GM19397 (cell line): ENCODE measurements around the gene NRP2.

Source experiments
- ATAC-seq: cut with Tn5 transposase; IDR thresholded peaks from one replicate; pipeline ENCODE4 v1.9.1; 2021; ENCODE audit warnings: mild to moderate bottlenecking, moderate library complexity; ENCODE audit not compliant: unreplicated experiment

NRP2 gene

DNA sequence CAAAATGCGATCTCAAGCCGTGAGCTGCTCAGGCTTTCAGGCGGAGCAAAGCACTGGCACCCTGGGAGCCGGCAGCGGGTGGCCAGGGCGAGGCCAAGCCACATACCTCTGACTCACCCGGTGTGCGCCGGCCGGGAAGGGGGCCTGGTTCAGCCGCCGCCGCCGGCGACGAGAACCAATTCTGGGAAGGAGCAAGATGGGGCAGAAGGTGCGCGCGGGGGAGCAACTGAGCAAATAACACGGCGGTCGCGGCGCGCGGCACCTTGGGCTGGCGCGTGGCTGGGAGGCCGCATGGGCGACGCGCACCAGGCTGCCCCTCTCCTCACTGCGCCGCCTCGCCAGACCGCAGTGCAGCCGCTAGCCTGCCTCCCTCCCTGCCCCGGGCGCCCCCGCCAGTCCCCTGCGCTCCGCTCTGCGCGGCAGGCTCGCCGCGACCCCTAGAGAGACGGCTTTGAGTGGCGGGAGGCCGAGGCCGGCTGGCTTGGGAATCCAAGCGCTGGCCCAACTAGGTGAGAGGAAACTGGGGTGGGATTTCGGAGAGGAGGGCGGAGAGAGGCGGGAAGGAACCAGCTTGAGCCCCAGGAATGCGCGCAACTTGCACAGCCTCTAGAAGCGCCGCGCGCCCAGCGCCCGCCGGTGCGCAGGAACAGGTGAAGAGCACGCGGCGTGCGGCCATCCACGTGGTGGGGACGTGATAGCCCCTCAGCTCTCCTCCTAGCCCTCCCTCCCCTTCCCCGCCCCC, 3.2 kb downstream of the NRP2 start:
- ATAC-seq = no peak

DNA sequence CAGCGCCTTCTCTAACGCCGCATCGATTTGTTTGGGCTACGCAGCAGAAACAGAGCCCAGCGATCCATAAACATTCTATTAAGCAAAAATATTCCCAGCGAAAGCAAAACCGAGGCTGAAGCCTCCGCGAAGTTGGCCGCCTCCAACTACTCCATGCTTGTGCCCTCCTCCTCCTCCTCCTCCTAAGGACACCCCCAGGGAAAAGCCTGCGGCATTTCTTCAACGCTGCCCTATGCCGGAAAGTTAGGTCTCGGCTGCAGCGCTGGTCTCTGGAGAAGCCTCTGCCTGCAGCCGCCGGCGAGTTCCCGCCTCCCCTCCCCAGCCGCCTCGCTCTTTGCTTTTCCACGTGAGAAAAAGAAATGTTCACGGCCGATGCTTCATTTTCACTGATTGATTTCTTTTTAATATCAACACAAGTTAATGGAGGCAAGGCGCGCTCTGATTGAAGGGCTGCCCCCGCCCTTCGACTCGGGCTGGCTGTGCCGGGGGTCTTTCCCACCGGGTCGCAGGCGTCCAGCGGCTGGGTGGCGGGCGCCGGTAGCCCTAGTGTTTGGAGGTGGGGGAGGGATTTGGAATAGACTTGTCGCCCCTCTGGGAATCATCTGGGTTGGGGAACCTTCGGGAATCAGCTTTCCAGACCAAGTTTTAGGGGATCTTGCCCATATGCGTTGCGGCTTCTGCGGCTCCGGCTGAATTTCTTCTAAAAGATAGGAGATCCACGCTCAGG, 3.9 kb downstream of the NRP2 start:
- ATAC-seq = no peak

DNA sequence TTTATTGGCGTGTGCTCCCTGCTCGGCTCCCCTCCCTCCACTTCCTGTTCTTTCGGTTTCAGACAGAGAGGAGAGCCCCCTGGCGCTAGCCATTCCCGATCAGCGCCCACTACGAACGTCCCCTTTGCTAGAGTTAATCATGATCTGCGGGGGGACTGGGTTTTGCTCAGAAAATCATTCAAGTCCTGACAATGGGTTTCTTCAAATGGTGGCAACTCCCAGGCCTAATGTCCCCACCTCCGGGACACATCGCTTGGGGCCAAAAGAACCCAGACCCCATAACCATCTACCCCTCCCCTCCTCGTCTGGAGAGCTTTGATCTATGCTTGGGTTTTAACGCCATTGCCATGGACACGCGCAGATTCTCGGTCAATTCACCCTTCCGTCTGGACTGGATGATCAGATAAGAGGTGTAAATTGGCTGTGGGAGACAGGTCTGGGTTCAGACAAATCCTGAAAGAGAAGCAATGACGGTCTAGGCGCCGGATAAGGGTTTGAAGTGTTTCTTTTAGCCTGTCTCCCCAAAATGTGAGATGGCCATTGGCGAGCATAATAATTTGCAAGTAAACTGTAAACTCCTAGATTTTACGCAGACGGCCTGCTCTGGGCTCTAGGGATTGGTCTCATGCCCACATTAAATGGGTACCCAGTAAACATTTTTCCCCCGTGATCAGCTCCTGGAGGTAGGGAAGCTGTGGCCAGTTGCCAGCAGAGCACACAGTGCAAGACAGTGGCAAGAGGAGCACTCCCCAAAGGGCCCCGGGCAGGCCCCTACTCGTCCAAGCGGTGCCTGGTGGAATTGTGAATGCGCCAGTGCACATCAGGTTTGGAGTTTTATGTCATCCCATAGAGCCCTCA, 4.7 kb downstream of the NRP2 start:
- no peak for ATAC-seq

DNA sequence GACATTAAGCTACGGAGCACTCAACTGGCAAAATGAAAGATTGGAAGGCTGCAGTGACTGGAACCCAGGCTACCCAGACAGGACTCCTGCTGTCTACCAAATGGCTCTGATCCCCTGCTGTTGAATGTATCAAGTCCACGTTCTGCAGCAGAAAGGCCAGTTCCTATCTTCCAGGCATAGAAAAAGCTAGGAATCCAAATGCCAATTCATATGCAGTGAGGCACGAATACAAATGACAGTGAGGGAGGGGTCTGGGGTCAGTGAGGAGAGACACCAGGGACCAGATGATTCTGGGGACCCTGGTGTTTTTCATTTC, 5.3 kb downstream of the NRP2 start:
- no peak for ATAC-seq

DNA sequence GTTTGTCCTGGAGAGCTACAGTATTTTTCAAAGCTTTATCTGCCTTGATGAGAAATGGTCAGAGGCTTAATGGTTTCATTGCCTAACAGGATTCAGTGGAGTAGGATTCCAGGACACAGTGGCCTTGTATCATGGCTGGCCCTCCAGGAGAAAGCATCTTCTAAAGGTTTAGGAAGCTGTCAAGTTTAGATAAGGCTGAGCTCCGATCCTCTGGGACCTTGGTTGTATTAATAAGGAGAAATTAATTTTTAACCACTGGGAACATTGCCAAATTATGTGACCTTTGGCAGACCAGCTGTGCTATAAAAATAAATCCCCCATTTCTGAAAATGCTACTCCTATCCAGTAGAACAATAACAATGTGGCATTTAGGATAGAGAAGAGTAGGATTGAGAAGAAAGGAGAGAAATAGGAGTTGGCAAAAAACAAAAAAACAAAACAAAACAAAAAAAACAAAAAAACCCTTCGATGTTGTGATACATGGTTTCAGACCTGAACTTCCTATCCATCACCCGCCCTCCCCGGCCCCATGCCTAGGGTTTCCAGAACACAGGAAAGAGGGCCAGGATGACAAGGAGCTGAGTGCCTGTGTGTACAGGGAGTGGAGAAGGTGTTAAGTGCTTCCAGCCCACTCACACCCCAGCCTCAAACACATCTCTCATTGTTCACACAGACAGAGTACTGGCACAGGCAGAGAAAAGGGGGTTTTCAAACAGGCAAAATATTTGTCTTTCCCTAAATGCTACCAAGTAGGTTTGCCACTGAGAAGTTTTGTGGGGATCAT, 6.3 kb downstream of the NRP2 start:
- no peak for ATAC-seq

DNA sequence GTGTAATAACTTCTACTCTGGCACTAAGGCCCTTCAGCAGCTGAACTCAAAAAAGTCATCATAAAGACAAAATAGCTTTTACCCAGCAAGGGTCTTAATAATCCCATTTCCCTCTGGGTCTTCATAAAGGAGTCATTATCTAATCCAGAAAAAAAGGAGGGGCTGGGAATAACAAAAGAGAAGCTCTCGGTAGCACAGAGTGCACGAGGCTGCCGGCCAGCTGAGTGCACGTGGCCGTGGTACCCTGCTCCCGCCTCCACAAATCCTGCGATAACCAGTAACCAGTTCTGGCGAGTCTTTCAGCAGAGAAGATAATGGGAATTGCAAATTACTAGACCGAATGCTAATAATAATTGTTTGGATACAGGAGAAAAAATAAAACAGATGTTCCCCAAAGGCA, 7.5 kb downstream of the NRP2 start:
- no peak for ATAC-seq

DNA sequence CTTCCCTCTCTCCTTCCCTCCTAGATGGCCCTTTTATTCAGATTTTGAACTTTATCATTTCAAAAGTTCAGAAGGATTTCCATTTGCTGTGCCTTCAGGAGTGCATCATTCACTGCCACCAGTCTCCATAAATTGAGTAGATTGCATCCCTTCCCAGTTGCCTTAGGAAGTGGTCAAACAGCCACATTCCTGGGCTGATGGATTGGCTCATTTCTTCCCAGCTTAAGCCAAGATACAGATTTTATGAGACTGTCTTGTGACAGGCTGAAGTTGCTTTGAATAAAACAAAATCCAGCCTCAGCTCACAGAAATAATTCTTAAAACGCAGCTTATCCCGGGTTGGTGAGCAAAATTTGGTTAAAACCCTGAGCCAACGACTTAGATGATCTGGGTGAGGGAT, 9.8 kb downstream of the NRP2 start:
- ATAC-seq = no peak

DNA sequence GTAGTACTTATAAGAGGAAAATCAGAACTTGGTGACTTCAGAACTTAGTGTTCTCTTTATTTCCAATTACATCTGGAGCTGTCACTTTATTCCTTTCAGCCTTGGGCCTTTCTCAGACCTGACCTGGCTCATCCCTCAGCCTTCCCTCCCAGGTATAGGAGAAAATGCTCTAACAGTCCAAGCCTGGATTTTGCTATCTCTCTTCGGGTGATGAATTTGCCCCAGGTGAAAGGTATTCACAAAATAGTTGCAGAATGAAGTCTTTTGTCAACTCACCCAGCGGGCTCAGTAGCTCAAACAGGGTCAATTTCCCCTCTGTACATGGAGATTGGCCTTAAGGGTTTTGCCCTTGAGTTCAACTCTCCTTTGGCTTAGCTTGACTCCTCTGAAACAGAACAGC, 12.0 kb downstream of the NRP2 start:
- no peak for ATAC-seq

DNA sequence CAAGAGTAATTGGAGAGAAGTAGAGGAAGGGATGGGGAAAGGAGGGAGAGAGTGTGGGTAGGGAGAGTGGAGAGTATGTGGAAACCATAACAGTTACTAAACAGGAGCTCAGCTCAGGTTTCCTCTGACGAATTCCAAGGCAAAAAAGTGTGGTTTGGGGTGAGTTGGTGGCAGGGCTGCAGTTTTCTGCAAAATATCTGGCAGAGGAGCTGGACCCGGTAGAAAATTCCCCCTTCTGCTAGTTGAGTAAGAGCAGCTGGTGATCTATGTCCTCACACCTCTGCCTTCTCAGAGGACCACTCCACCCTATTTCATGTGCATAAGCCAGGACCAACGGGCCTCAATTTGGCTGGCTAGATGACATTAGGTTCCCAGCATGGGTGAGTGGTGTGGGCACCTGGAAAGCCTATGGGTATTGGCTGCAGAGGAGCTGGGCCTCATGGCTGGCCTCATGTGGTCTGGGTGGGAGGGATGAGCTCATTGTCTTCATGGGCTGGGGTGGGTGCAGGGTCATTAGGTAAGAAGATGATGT, 13.2 kb downstream of the NRP2 start:
- ATAC-seq = no peak

DNA sequence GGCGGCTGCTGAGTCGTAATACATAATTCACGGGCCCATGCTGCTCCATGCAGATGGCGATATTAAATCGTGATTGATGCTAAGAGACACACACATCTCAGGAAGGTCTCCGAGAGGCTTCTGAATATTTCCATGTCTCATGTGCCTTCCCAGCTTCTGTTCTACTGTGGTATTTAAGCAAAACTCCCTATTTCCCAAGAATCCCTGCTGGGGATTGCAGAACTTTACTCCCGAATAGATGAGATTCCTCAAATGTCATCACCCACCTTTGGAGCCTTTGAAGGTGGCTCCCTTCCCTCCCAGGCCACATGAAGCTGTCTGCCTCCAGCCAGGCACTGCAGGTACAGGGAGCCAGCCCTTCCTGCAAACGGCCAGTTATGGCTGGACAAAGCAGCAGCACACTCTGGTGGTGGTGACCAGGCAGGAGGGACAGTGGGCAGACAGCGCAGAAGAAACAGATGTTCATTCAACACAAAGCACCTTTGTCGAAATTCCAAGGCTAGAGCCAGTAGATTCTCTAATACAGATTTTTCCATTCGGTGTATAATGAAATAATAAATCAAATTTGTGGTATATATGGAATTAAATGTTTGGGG, 14.1 kb downstream of the NRP2 start:
- ATAC-seq = no peak

DNA sequence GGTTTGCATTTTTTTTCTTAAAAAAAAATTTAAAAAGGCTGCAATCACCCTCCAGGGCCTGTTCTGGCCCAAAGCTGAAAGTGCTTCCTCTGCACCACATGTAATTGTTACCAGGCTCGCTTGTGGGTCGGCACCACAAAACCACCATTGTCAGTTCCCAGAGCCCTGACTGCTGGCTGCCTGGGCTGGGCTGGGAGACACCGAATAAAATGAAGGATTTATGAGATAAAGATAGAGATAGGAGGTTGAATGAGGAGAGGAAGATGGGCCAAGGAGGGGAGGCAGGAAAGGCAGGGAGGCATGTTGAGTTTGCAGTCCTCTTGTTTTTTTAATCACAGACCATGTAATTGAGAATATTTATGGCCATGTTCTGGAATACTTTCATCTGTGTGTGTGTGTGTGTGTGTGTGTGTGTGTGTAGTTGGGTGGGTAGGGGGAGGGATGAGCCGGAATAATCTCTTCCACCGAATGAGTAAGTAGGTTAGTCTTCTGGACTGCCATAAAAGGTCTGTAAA, 14.7 kb downstream of the NRP2 start:
- no peak for ATAC-seq

DNA sequence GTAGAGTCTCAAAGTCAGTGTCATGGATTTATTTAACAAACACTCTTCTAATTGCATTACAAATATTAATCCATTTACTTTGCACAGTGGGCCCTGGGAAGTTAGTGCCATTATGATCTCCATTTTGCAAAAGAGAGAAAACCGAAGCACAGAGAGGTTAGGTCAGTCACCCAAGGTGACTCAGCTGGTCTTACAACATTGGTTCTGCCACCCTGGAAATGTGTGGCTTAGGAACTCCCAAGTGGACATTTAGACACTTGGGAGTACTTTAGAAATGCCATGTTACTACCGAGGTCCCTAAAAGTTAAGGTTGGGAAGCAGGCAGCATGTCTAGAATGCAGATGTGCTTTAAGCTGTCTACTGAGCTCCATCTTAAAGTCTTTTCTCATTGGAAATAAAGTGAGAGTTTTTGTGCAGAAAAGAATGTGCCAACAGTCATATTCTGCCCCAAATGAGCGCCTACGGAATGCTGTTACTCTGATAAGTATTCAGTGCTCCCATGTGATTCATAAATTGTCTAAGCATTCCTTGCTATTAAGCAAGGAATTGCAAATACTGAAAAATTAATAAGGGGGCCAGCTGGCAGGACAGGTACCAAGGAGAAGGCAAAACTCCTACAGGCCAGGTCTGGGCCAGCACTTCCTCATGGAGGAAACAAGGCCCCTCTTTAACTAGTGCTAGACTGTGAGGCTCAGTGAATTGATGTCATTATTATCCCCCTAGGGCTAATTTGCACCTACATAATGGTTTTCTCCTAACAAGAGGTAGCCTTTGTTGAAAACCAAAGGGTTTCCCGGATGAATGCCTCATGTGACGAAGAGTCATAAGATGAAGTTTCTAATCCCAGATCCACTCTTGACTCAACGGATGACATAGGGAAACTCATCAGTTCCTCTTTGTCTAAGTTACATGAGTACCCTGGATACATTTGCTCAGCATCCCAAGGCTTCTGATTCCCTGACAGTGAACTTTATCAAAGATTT, 16.3 kb downstream of the NRP2 start:
- no peak for ATAC-seq

DNA sequence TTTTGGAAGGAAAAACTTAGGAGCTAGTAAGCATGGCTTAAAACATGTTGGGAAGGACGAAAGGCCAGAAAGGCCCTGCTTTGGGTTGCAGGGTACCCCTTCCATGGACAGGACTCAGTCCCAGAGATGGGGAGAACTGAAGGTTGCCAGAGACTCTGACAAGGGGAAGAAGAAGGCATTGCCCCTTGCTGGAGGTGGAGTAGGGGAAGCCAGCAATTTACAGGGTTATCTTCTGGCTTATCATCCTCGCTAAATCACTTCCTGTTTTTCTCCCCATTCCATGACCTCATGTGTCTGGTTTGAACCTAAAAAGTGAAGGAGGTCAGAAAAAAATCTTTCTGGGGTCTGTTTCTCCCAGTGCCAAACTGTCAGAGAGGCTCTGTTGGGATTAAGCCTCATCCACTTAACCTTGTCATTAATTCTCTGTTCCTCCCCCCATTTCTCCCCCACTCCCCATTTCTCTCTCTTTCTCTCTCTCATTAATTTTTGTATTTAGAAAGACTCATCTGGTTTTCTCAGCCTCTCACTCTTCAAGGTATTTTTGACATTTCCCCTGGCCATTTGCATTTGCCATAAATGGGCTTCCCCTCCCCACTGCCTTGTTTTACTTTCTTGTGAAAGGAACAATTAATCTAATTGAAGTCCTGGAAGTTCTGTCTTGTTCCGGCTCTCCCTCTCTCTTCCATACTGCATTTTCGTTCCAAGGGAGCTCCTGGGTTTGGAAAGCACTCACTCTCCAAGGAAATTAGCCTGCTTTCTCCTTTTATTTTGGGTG, 17.4 kb downstream of the NRP2 start:
- no peak for ATAC-seq

DNA sequence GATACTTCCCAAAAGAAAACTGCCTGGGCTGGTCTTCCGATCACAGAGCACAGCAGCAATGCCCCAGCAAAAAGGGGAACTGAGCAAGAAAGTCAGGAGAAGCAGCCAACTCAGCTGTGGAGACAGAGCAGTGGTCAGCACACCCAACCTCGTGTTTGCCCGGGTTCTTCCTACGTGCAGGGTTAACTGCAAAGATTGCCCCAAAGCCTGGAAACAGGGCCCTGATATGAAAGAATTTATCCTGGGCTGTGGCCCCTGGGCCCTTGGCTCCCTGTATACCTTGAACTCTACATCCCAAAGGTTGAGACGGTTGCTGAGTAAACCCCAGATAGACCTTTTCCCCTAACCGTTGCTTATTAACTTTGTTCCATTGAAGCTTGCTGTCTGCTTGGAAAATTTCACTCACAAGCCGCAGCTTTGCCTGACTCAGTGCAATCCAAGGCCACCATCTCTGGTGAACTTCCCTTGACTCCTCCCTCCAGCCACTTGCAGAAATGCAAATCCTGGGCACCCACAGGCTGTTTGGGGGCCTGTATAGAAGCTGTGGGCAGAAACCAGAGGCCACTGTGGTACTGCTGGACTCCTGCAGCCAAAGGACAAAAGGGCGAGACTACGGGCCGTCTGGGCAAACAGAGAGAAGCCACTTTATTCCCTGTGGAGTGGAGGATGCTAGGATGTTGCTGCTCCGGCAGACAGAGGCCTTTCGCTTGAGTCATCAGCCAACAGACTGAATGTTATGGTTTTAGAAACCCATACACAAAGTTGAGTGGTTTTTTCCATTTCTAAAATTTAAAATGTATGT, 18.2 kb downstream of the NRP2 start:
- ATAC-seq = peak; percentile 84

DNA sequence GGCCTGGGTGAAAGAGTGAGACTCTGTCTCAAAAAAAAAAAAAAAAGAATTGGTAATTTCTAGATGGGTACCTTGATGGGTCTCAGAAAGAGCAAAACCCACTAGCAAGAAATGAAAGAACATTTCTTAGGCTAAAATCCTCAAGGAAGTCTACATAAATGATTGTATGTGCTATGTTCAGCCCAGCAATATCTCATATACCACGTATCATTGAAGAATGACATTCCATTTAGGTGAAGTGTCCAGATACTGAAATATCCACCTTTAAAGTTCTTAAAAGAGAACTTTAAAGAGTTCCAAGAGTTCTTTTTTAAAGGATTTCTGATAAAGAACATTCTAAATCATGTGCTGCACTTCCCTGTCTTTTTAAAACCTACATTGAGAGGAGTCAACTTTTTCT, 19.2 kb downstream of the NRP2 start:
- ATAC-seq = no peak

DNA sequence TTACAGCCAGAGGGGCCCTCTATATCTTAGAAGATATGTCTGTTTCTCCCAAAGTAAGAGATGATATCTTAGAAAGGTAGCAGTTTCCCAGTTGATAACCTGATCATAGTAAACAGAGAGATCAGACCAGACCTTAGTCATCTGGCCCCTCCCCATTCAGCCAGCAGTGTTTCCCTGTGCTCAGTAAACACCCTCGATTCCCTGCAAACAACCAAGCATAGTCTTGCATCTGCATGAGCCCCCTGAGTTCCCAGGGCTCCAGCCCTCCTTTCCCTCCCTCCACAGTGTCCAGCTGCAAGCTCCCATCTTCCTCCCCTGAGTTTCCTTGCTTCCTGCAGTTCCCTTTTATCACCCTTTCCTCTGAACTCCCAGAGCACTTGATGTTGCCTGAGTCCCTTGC, 20.3 kb downstream of the NRP2 start:
- ATAC-seq = no peak

DNA sequence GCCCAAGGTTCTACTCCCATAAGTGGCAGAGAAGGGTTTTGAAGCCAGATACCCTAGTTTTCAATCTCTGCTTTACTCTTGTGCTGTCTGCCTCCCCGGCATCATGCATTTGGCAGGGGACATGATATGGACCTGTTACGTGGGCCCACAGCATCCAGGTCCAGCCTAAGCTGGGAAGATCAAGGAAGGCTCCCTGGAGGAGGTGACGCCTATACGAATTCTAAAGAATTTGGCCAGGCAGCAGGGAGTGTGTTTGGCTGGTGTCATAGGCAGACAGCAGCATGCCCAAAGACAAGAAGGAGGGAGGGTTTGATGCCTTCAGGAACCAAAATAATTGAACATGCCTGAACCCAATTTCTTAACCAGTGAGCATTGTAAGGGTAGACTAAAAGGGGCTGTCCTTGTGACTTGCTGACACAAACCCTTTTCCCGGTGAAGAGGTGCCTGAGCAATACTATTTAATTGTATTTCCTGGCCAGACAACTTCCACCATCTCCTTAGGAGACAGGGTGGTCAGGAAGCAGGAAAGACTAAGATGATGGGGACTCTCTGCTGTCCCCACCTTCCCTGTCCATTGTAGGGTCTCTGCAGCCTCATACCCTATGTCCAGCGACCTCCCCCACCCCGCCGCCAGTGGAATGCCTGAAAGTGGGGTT, 21.3 kb downstream of the NRP2 start:
- ATAC-seq = no peak
